Amygdala (tissue), 56 donors: ENCODE results near the gene PAN2.
A peak's percentile ranks its signal among the peaks of the same experiment; 100 is the strongest.

Experiments
- DNase-seq, 56 donors: peaks; one replicate each; lab custom pipeline; 2025; lab: John Stamatoyannopoulos, UW

Gene PAN2, protein sequence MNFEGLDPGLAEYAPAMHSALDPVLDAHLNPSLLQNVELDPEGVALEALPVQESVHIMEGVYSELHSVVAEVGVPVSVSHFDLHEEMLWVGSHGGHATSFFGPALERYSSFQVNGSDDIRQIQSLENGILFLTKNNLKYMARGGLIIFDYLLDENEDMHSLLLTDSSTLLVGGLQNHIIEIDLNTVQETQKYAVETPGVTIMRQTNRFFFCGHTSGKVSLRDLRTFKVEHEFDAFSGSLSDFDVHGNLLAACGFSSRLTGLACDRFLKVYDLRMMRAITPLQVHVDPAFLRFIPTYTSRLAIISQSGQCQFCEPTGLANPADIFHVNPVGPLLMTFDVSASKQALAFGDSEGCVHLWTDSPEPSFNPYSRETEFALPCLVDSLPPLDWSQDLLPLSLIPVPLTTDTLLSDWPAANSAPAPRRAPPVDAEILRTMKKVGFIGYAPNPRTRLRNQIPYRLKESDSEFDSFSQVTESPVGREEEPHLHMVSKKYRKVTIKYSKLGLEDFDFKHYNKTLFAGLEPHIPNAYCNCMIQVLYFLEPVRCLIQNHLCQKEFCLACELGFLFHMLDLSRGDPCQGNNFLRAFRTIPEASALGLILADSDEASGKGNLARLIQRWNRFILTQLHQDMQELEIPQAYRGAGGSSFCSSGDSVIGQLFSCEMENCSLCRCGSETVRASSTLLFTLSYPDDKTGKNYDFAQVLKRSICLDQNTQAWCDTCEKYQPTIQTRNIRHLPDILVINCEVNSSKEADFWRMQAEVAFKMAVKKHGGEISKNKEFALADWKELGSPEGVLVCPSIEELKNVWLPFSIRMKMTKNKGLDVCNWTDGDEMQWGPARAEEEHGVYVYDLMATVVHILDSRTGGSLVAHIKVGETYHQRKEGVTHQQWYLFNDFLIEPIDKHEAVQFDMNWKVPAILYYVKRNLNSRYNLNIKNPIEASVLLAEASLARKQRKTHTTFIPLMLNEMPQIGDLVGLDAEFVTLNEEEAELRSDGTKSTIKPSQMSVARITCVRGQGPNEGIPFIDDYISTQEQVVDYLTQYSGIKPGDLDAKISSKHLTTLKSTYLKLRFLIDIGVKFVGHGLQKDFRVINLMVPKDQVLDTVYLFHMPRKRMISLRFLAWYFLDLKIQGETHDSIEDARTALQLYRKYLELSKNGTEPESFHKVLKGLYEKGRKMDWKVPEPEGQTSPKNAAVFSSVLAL

GRCh38 chr12:56333679-56334489 lies at the start of gene PAN2:
TSS of gene PAN2 (minus strand) at chr12:56334000. CDS start at chr12:56333094, 906 bp downstream.
- peak; percentile 44 to 97 (median 93) for DNase-seq

GRCh38 chr12:56382611-56383010 lies 48.8 kb upstream of the PAN2 start:
- no peak for DNase-seq

DNA sequence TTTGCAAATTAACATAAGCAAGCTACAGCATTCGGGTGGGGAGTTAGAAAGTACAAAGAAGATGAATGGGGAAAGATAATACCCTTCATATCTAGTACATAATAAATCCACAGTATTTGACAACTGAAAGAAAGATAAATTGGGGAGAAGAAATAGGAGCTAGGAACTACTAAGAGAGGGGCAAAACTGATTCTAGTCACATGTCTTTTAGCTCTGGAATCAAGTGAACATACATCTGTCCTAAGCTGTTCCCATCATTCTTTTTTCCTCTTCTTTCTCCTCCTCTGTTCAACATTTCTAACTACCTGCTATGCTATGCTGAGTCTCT lies 44.2 kb upstream of the PAN2 start:
- no peak for DNase-seq

DNA sequence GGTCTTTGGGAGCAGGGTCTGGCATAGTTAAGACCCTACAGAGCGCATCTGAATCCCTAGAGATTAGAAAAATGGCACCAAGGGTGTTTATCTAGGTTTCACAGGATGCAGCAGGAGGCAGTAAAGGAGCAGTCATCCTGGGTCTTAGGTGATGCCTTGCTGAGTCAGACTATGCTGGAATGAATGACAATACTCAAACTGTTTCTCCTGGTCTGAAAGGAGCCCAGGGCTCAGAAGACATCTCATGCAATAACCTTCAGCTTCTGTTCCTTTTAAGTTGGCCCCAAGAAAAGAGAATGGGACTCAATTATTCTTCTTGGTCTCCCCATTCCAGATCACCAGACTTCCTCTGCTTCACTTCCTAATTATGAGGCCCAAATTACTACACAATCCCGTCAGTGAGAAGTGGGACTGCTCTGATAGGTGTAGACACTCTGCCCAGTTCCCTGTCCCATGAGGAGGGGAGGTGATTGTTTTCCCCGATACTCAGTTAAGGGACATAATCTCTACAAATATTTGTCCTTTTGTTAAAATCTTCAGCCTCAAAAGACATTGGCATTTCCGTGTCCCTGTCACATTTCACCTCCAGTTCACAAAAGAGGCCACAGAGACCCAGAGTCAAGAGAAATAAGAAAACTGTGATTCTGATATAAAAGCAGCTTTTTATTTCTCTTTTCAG lies 43.6 kb upstream of the PAN2 start:
- DNase-seq = no peak

DNA sequence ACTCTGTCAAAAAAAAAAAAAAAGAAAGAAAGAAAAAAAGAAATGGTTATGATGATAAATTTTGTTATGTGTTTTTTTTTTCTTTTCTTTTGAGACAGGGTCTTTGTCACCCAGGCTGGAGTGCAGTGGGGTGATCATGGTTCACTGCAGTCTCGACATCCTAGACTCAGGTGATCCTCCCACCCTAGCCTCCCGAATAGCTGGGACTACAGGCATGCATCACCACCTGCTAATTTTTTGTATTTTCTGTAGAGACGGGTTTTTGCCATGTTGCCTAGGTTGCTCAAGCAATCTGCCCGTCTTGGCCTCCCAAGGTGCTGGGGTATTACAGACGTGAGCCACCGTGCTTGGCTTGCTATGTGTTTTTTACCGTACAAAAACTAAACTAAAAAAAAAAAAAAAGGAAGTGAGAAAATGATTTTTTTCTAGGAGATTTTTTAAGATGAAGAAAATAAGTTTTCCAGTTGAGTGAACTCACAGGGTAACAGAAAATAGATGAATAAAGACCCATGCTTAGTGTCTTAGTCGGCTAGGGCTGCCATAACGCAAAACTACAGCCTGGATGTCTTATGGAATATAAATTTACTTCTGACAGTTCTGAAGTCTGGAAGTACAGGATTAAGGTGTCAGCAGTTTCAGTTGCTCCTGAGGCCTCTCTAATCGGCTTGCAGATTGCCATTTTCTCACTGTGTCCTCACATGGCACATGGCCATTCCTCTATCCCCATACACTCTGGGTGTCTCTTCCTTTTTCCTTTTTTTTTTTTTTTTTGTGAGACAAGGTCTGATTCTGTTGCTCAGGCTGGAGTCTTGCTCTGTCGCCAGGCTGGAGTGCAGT lies 42.0 kb upstream of the PAN2 start:
- DNase-seq = no peak

DNA sequence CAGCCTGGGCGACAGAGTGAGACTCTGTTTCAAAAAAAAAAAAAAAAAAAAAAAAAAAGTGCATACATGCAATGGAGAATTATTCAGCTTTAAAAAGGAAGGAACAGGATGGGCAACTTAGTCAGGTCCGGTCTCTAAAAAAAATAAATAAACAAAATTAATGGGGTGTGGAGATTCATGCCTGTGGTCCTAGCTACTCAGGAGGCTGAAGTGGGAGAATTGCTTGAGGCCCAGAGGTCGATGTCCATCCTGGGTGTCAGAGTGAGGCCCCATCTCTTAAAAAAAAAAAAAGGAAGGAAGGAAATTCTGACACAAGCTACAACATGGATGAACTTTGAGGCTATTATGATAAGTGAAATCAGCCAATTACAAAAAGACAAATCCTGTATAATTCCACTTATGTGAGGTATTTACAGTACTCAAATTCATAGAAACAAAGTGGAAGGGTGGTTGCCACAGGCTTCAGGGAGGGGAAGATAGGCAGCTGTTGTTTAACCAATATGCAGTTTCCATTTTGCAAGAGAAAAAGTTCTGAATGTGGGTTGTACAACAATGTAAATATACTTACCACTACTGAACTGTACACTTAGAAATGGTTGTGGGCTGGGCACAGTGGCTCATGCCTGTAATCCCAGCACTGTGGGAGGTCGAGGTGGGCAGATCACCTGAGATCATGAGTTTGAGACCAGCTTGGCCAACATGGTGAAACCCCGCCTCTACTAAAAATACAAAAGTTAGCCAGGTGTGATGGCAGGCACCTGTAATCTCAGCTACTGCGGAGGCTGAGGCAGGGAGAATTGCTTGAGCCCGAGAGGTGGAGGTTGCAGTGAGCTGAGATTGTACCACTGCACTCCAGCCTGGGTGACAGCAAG lies 41.2 kb upstream of the PAN2 start:
- DNase-seq = no peak

- DNase-seq = no peak
Observed at GRCh38 chr12:56373515-56373914, 39.7 kb upstream of the PAN2 start.

GRCh38 chr12:56366948-56367347 lies 33.1 kb upstream of the PAN2 start:
- no peak for DNase-seq

DNA sequence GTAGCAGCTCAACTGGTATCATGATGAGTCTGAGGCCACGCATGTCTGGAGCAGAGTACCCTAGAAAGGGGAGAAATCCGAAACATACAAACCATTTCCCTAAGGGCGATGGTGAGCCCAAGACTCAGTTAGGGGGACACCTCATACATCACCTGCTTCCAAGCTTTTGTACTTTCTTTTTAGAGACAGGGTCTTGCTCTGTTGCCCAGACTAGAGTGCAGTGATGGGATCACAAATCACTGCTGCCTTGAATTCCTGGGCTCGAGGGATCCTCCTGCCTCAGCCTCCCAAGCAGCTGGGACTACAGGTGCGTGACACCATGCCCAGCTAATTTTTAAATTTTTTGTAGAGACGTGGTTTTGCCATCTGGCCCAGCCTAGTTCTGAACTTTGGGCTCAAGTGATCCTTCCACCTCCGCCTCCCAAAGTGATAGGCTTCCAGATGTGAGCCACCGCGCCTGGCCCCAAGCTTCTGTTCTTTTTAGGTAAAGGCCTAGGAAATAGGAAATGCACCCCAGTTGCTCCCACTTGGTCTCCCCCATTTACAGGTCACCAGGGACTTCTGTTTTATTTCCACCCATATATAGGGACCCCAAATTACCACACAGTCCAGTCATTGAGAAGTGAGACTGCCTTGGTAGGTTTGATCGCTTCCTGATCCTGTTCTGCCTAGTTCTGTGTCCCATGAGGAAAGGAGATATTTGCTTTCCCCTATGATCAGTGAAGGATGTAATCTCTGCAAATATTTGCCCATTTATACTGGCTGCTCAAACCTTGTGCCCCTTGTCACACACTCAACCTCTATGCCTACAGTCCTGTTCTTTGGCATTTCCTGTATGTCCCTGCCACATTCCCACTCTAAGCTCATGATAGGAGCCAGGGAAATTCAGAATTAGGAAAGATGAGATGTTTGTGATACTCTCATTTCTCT lies 28.6 kb upstream of the PAN2 start, which contains the start of gene APOF:
APOF (minus strand) TSS at position 728 of the 930 bp plus-strand sequence; CDS start at position 616, 112 bp downstream.
- DNase-seq = no peak

- no peak for DNase-seq
Observed at GRCh38 chr12:56361487-56362129, 27.8 kb upstream of the PAN2 start.

GRCh38 chr12:56359851-56360767 lies 26.3 kb upstream of the PAN2 start, which contains the start of gene STAT2:
TSS of gene STAT2 (minus strand) at chr12:56360107. CDS start at chr12:56356571, 3,536 bp downstream.
- DNase-seq = peak; percentile 58 to 100 (median 99)

DNA sequence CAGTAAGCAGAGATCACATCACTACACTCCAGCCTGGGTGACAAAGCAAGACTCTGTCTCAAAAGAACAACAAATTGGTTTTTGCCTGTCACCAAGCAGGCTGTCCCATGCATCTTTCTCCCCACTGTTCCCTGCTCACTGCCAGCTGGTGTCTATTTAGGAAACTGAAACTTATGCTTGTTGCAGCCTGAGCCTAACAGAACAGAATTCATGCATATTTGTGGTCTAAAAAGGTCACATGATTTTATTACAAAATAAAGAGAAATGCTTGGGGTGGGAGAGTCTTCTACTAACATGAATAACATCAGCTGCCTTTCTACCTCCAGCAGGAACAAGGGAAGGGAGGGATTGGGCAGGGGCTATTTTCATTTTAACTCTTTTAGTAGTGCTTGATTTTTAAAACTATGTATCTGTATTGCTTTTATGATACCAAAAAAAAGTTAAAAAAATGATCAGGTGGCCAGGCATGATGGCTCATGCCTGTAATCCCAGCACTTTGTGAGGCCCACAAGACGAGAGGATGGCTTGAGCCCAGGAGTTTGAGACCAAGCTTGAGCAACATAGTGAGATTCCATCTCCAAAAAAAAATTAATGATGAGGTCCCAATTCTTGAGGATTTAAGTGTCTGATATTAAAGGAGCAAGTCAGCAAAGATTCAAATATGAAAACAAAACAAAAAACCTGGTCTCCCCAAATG lies 25.2 kb upstream of the PAN2 start:
- peak in 35 of 56 donors; percentile 6 to 76 (median 33) for DNase-seq

DNA sequence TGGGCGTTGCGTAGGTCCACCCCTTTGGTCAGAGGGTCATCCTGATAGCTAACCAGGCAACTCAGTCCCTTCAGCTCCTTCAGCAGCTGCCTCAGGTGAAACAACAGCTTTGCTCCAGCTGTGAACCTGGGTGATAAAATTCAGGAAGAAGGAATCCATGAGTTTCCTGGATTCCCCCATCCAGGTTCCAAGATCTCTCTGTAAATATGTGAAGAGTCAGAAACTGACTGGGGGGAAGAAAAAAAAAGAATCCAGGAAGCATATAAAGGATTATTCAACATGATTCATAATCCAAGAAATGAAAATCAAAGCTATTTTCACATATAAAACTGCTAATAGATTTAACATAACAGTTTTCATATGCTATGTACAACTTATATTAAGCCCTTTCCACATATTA lies 17.5 kb upstream of the PAN2 start:
- DNase-seq = no peak

DNA sequence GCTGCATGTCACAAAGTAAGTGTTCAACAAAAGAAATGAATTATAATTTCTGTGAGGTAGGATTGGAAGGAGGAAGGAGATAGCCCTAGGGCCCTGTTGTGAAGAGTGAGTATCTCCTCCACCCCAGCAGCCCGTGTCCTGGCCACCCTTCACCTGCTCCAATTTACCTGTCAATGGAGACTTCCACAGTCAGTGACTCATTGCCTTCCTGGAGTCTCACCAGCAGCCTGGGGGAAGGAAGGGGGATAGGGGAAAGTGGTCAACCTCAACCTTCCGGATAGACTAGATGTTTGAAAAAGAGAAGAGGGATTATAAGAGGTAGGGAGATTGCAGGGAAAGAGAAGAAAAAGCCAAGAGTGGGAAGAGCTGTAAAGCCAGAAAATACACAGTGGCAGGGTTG lies 16.9 kb upstream of the PAN2 start:
- DNase-seq = no peak
